ENCODE data around the gene CEBPA. TPM values are rescaled to one million over a fixed set of nuclear protein-coding genes. Genes with fewer than 3 reads are reported as not detected.

The CEBPA gene
- polyA plus RNA-seq, 1 donor (not counting 4 experiments of a cell fraction or from before 2014, with no cell fraction given) = 3.6 TPM

GRCh38 chr19:33281296-33281926 lies 20.9 kb downstream of the CEBPA start:
- Histone ChIP-seq H2AFZ (ENCODE audit: control insufficient read depth, low read length) (no peak overlapping the region), H3K4me2 (ENCODE audit: control insufficient read depth, extremely low read depth, insufficient read depth, low read depth, low read length) (no peak overlapping the region), H3K27me3 (ENCODE audit: control insufficient read depth, extremely low read depth, insufficient read depth, low read length) (no peaks in the 10 kb centered on the region), H3K4me3 (ENCODE audit: control insufficient read depth in 2 of 3, extremely low read depth in 1 of 3, insufficient read depth in 2 of 3, low read depth in 1 of 3, low read length in 3 of 3) (no peak overlapping the region), H3K4me1 (ENCODE audit: control insufficient read depth, extremely low read depth, insufficient read depth, low read length) (no peaks in the 10 kb centered on the region), H4K20me1 (ENCODE audit: control insufficient read depth, extremely low read depth, insufficient read depth, low read length) (no peaks in the 10 kb centered on the region), H3K79me2 (ENCODE audit: control insufficient read depth, insufficient read depth, low read length) (no peaks in the 10 kb centered on the region), H3K9me1 (ENCODE audit: control insufficient read depth, extremely low read depth, insufficient read depth, low read length) (no peaks in the 10 kb centered on the region), H3K9me3 (ENCODE audit: control insufficient read depth, low read depth, low read length) (no peaks in the 10 kb centered on the region), H3K9ac (ENCODE audit: control insufficient read depth, extremely low read depth, insufficient read depth, low read length) (no peak overlapping the region), H3K36me3 (ENCODE audit: control insufficient read depth in 2 of 2, extremely low read depth in 1 of 2, insufficient read depth in 2 of 2, low read length in 2 of 2) (no peaks in the 10 kb centered on the region), H3K27ac (ENCODE audit: control insufficient read depth, insufficient read depth, low read length) (no peak overlapping the region)
- TF ChIP-seq EZH2 (IDR thresholded peaks at IDR 0.05; ENCODE audit: low read length) (no peak), CTCF (optimal IDR thresholded peaks at IDR 0.05 in 1 of 3, IDR thresholded peaks at IDR 0.05 in 1 of 3, conservative IDR thresholded peaks at IDR 0.05 in 1 of 3; ENCODE audit: extremely low read depth in 1 of 3, insufficient read depth in 2 of 3, low read length in 3 of 3) (no peak)
- no peak for FAIRE-seq
- no peak for DNase-seq (ENCODE audit: low read depth, low spot score)
- dilution Hi-C loops (cut with MboI; ENCODE audit: extremely low pct_ligation_motif_present, low sequenced_read_pairs) = no loop called here

GRCh38 chr19:33280351-33280921 lies 21.9 kb downstream of the CEBPA start:
- H3K4me2 ChIP-seq (ENCODE audit: control insufficient read depth, extremely low read depth, insufficient read depth, low read depth, low read length) = no peak overlapping the region
- no peaks in the 10 kb centered on the region for H3K9me3 ChIP-seq (ENCODE audit: control insufficient read depth, low read depth, low read length)
- no peak for TF ChIP-seq CTCF (optimal IDR thresholded peaks at IDR 0.05 in 1 of 3, IDR thresholded peaks at IDR 0.05 in 1 of 3, conservative IDR thresholded peaks at IDR 0.05 in 1 of 3; ENCODE audit: extremely low read depth in 1 of 3, insufficient read depth in 2 of 3, low read length in 3 of 3)
- no peak for TF ChIP-seq EZH2 (IDR thresholded peaks at IDR 0.05; ENCODE audit: low read length)
- DNase-seq (ENCODE audit: low read depth, low spot score) = no peak
- H3K27ac ChIP-seq (ENCODE audit: control insufficient read depth, insufficient read depth, low read length) = no peak overlapping the region
- H3K27me3 ChIP-seq (ENCODE audit: control insufficient read depth, extremely low read depth, insufficient read depth, low read length) = no peaks in the 10 kb centered on the region
- no peaks in the 10 kb centered on the region for H3K36me3 ChIP-seq (ENCODE audit: control insufficient read depth in 2 of 2, extremely low read depth in 1 of 2, insufficient read depth in 2 of 2, low read length in 2 of 2)
- H3K9ac ChIP-seq (ENCODE audit: control insufficient read depth, extremely low read depth, insufficient read depth, low read length) = no peak overlapping the region
- dilution Hi-C loops (cut with MboI; ENCODE audit: extremely low pct_ligation_motif_present, low sequenced_read_pairs) = no loop called here
- no peaks in the 10 kb centered on the region for H4K20me1 ChIP-seq (ENCODE audit: control insufficient read depth, extremely low read depth, insufficient read depth, low read length)
- H3K4me3 ChIP-seq (ENCODE audit: control insufficient read depth in 2 of 3, extremely low read depth in 1 of 3, insufficient read depth in 2 of 3, low read depth in 1 of 3, low read length in 3 of 3) = no peak overlapping the region
- no peaks in the 10 kb centered on the region for H3K79me2 ChIP-seq (ENCODE audit: control insufficient read depth, insufficient read depth, low read length)
- FAIRE-seq = no peak
- no peaks in the 10 kb centered on the region for H3K4me1 ChIP-seq (ENCODE audit: control insufficient read depth, extremely low read depth, insufficient read depth, low read length)
- H3K9me1 ChIP-seq (ENCODE audit: control insufficient read depth, extremely low read depth, insufficient read depth, low read length) = no peaks in the 10 kb centered on the region
- no peak overlapping the region for H2AFZ ChIP-seq (ENCODE audit: control insufficient read depth, low read length)
